GM18511 (cell line): ENCODE measurements around the gene PTGER3.
A peak's percentile ranks its signal among the peaks of the same experiment; 100 is the strongest.

Experiments used
- ATAC-seq: cut with Tn5 transposase; IDR thresholded peaks from one replicate; pipeline ENCODE4 v1.9.1; 2021; ENCODE audit warnings: mild to moderate bottlenecking, moderate library complexity; ENCODE audit not compliant: unreplicated experiment

Gene PTGER3

DNA sequence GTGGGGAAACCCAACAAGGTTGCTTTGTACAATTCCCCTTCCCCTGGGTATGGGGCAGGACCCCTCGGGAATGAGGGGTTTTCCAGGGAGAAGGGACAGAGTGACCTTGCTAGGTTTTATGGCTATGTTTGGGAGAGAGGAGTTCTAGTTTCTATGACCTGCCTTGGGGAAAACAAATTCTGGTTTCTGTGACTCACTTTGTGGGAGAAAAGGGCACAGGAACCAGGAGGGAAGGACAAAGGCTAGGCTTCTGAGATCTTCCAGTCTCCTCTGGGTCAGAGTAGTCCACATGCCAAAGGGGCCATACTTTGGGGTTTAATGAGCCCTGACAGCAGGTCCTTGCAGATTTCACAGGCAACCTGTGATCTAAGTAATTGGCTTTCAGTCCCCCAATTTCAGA lies 5.5 kb upstream of the PTGER3 start:
- ATAC-seq: no peak

DNA sequence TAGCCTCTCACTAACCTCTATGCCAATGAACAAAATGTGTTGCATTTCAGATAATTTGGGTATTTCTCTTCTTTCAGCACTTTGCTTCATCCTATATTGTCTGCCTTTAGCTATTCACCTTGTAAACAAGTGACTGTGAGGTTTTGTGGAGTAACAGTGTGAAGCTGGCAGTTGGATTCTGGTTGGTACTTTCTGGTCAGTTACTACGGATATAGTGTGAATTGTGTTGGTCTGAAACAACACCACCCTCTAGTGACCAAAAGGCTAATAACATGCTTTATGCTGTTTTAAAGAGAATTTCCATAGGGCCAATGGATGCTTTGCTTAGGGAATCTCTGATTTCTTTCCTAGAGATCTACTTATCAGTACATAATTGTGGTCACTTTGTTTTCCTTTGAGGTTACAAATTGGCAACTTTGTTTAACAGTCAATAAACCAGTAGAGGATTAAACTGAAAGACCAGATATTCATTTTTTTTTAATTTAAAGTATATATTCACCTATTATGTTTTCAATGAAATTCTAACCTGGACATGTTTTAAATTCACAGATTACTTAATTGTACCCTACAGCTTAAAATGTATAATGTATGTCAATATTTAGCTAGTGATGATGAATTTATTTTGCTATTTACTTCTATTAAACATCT lies 2.5 kb upstream of the PTGER3 start:
- peak; percentile 59 for ATAC-seq

DNA sequence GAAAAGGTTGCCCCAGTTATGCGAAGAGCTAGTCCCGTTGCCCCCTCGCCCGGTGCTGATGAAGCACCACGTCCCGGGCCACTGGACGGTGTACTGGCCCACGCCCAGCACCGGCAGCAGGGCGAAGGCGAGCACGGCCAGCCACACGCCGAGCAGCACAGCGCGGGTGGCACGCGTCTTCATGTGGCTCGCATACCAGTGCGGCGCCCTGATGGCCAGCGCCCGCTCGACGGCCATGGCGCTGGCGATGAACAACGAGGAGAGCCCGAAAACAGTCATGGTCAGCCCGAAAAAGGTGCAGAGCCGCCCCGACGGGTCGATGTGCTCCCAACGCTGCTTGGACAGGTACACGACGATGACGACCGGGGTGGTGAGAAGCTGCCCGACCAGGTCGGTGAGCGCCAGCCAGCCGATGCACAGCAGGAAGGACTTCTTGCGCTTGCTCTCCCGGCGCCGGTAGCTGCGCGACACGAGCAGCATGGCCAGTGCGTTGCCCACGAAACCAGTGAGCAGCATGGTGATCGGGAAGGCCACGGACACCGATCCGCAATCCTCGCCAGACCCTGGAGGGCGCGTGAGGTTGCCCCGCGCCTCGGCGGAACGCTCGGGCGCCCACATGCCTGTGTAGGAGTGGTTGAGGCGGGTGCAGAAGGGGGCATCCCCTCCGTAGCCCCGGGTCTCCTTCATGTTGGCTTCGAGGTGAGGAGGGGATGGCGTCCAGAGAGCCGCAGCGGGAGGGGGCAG lies 553 bp downstream of the PTGER3 start:
- ATAC-seq: peak; percentile 34

GRCh38 chr1:71045463-71046028 lies 2.1 kb downstream of the PTGER3 start:
- ATAC-seq: no peak

- ATAC-seq: no peak
Measured at GRCh38 chr1:71044833-71045232, 2.8 kb downstream of the PTGER3 start.

DNA sequence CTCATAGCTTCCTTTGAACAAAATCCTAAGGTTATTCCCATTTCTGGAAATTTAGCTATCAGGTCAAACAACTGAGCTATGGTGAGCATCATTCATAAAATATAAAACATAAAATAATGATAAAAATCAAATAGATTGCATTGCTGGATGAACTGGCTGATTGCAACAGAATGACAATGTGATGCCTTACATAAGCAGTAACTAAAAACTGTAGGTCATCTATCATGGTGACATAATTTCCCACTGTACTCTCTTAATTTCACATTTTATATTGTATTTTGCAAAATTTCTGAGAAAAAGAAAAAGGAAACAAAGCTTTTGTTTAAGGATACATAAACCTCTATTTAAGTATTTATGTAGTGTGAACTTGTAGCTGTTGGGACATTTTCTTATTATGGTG lies 4.6 kb downstream of the PTGER3 start:
- ATAC-seq: no peak

GRCh38 chr1:71041806-71042205 lies 5.8 kb downstream of the PTGER3 start:
- ATAC-seq: no peak

DNA sequence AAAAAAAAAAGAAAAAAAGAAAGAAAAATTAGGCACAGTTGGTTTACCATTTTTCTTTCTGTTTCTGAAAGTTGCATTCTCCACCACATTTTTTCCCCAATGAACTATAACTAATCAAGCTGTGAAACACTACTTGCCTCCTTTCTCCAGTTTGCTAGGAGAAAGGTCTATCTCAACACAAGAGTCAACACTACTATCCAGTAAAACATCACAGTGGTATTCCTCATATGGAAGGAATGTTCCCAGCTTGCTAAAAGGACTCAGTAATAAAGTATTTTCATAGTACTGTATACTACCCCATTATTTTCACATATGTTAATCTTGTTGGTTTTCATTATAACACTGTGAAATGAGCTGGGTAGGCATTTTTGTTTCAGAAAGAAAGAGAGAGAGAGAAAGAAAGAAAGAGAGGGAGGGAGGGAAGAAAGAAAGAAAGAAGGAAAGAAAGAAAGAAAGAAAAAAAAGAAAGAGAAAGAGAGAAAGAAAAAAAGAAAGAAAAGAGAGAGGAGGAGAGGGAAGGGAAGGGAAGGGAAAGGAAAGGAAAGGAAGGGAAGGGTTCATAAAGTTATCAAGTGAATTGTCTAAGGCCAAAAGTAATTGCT lies 7.9 kb downstream of the PTGER3 start:
- no peak for ATAC-seq

DNA sequence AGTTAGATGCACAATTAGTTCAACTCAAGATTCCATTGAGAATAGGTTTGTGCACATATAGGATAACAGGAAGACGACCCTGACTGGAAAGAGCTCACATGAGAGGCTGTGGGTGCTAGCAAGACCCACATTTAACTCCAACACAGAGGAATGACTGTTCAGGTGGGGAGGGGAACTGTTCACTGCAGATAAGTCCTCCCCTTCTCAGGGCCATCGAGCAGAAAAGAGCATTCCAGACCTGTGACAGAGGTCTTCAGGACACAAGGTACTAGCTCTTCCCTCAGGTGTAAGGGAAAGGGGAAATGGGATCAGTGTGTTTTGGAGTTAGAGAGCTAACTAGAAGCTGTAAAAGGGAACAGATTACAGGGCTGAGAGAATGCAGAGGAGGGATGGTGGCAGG lies 8.7 kb downstream of the PTGER3 start:
- ATAC-seq: no peak

- ATAC-seq: no peak
Measured at GRCh38 chr1:71037829-71038620, 9.6 kb downstream of the PTGER3 start.

GRCh38 chr1:71037066-71037465 lies 10.6 kb downstream of the PTGER3 start:
- ATAC-seq: no peak

GRCh38 chr1:71033136-71033535 lies 14.5 kb downstream of the PTGER3 start:
- ATAC-seq: no peak

DNA sequence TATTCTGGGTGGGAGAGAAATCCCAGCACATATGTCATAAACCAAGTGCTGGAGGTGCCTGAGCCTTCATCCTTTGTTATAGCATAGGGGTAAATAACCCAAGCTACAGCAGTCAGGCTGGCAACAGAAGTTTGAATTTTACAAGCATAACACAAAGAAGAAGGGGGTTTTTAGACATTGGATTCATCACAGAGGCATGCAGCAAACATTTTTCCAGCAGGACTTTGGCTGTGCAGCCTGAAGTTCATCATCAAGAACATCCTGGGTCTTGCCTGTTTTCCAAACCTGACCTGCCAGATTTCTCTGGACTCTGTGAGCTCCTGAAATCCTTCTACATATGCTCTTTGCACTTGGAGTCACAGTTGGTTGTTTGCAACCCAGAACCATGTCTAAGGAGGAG lies 16.2 kb downstream of the PTGER3 start:
- ATAC-seq: no peak

- no peak for ATAC-seq
Measured at GRCh38 chr1:71030026-71030425, 17.6 kb downstream of the PTGER3 start.

DNA sequence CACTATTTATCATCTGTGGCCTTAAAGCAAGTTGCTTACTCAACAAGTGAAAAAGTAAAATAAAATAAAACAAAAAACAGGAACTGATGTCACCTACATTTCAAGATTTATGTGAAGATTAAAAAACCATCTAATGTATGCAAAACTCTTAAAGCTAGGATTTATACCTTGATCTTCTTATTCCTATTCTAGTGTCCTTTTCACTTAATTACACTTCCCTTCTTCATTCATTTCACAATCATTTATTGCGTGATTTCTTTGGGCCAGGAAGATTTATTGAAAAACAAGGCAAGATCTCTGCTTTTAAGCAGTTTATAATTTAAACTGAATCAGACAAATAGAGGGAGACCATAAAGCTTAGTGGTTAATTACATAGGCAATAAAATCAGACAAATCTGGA lies 18.6 kb downstream of the PTGER3 start:
- ATAC-seq: no peak

DNA sequence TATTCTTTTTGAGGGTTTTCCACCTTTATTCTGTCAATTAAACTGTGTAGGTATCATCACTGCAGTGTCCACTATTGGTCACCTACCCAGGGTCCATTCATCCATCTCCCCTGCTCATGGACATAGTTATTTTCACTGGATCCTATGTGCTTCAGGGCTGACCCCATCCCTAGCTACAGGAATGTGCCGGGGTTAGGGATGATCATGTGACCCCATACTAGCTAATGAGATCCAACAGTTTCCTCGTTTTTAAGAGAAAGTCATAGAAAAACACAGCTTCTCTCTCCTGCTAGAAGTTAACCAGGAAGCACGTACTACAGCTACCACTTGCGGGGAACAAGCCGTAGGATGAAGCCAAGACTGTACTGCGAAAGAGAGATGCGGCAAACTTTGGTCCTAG lies 19.6 kb downstream of the PTGER3 start:
- no peak for ATAC-seq

GRCh38 chr1:71026093-71026492 lies 21.5 kb downstream of the PTGER3 start:
- ATAC-seq: no peak

DNA sequence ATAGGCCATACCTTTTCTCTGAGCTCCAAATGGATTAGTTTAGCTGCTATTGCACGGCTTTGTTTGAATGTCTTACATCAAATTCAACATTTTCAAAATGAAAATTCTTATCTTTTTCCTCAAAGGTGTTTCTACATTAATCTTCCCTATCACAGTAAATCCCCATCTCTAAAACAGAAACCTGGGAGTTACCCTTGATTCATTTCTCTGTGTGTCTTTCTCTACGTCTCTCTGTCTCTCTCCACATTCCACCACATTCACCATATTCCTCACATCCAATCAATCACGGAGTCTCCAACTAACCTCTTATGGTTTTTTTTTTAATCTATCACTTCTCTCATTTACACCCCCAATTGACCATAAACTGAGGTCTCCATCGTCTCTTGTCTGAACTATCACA lies 24.1 kb downstream of the PTGER3 start:
- ATAC-seq: no peak

DNA sequence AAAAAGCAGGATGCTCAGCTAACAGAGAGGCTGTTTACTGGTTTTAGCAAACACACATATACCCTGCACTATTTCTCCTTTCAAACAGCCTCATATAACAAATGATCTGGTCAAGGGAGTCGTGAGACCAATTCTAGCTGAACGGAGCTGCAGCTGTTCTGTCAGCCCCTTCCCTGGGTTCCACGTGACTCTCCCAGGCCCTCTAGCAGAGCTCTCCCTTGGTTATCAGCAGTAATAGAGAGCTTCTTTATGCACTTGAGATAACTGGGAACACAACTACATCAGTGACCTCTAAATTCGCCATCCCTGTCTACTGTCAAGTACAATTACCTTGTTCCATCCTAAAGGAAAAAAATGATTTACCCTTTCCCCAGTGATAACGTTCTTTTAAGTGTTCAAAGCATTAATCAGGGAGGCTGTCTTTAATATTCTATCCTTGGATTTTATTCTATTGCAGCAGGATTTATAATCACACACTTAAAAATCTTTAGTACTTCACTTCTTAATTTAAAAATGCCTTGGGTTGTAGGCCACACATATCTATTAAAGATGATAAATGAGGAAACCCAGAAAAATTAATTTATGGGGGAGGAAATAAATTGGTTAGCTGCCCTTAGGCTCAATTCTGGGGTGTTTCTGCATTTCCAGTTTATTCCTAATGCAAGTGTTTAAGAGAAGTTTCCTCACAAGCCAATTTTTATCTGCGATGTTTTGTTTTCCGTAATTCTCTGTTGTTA lies 28.2 kb downstream of the PTGER3 start:
- no peak for ATAC-seq

DNA sequence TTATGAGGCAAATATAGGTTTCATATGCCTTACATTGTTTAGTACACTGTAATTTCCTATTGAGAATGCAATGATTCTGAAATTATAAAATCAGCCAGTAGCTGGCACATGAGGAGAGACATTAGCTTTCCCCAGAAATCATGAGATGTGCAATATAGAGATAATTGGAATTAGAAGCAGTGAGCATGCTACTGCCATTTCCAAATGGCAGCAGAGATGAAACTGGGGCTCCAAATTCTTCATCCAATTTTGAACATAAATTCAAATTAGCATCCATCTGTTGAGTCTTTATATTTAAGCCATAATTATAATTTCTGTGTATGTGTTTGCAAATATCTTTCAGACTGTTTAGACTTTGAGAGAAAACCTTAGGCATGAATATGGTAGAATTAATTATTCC lies 28.8 kb downstream of the PTGER3 start:
- ATAC-seq: no peak

DNA sequence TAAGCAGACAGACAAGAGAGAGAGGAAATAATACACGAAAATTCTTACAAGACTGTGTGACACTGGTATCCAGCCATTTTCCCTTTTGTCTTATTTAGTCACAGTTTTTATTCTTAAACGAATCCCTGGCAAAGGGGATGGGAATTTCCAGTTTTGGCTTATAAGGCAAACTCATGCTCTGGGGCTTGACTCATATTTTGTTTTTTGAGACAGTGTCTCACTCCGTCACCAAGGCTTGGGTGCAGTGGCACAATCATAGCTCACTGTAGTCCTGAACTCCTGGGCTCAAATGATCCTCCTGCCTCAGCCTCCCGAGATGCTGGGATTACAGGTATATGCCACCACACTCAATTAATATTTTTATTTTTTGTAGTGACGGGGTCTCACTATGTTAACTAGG lies 31.9 kb downstream of the PTGER3 start:
- no peak for ATAC-seq
